Rectal smooth muscle tissue (tissue), 1 donor: Measurements from ENCODE around the gene ADGRD1.
A peak's percentile ranks its signal among the peaks of the same experiment; 100 is the strongest.

Source experiments
- H3K27ac ChIP-seq: one replicate; pipeline ENCODE4 v1.7.0; 2013; ENCODE audit warnings: low read depth, low read length, inconsistent platforms
- H3K27me3 ChIP-seq: one replicate; pipeline ENCODE4 v1.7.0; 2013; ENCODE audit warnings: low read length; ENCODE audit not compliant: control insufficient read depth, insufficient read depth
- H3K36me3 ChIP-seq: one replicate; pipeline ENCODE4 v1.7.0; 2013; ENCODE audit warnings: low read length; ENCODE audit not compliant: control insufficient read depth, insufficient read depth
- H3K4me1 ChIP-seq: one replicate; pipeline ENCODE4 v1.7.0; 2013; ENCODE audit warnings: low read length; ENCODE audit not compliant: control insufficient read depth, insufficient read depth
- H3K4me3 ChIP-seq: one replicate; pipeline ENCODE4 v1.7.0; 2013; ENCODE audit warnings: low read length
- H3K9ac ChIP-seq: one replicate; pipeline ENCODE4 v1.7.0; 2013; ENCODE audit warnings: low read length

Gene ADGRD1

GRCh38 chr12:130947028-130947613, 6.6 kb upstream of the ADGRD1 start:
- Histone ChIP-seq H3K36me3 (no peaks in the 10 kb centered on the region), H3K4me1 (peaks cover 6% of the 10 kb centered on the region), H3K27ac (no peak overlapping the region), H3K9ac (no peak overlapping the region), H3K27me3 (no peaks in the 10 kb centered on the region), H3K4me3 (no peak overlapping the region)

- H3K9ac ChIP-seq = no peak overlapping the region
- H3K27me3 ChIP-seq = no peaks in the 10 kb centered on the region
These were observed 5.6 kb upstream of the ADGRD1 start for GRCh38 chr12:130948136-130948535.

DNA sequence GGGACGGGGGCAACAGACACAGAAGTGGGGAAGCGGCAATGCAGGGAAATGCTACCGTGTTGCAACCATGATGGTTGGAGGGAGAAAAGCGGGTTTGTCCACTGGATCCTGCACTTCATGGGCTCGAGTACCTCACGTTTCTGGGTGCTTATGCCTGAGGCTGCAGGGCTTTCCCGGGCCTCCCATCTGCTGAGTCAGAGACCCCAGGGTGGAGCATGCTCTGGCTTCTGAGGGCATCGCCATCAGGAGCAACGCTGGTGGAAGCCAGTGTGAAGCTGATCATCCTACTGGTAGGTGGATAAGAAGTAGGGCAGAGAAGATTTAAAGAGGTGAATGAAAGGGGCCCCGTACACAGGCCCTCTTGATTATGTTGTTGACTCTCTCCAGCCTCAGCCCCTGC, 5.0 kb upstream of the ADGRD1 start:
- Histone ChIP-seq H3K9ac (no peak overlapping the region), H3K27ac (no peak overlapping the region), H3K36me3 (no peaks in the 10 kb centered on the region), H3K4me3 (no peak overlapping the region), H3K4me1 (peaks cover 17% of the 10 kb centered on the region), H3K27me3 (no peaks in the 10 kb centered on the region)

More at GRCh38 chr12:130948136-130948535, 5.6 kb upstream of the ADGRD1 start:
- no peak overlapping the region for H3K27ac ChIP-seq
- peaks cover 12% of the 10 kb centered on the region for H3K4me1 ChIP-seq
- no peaks in the 10 kb centered on the region for H3K36me3 ChIP-seq
- H3K4me3 ChIP-seq = no peak overlapping the region

DNA sequence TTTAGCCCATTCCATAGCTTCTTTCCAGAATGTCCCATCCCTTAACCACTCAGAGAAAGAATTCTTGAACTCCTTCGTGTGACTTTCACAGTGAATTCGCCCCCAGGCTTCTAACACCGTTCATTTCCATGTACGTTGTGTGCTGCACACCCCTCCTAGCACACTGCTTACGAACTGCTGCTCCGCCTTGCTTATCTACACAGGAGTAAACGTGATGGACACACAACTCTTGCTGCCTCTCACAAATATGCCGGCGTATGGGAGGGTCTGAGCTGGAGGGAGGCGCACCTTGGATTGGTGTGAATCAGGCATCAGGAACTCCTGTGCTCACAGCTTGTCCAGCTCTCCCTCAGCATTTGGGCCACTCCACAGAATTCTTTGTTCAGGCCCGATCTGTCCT, 3.9 kb upstream of the ADGRD1 start:
- no peaks in the 10 kb centered on the region for H3K27me3 ChIP-seq
- H3K4me3 ChIP-seq = no peak overlapping the region
- no peak overlapping the region for H3K27ac ChIP-seq
- H3K9ac ChIP-seq = no peak overlapping the region
- H3K4me1 ChIP-seq = peaks cover 21% of the 10 kb centered on the region
- no peaks in the 10 kb centered on the region for H3K36me3 ChIP-seq

DNA sequence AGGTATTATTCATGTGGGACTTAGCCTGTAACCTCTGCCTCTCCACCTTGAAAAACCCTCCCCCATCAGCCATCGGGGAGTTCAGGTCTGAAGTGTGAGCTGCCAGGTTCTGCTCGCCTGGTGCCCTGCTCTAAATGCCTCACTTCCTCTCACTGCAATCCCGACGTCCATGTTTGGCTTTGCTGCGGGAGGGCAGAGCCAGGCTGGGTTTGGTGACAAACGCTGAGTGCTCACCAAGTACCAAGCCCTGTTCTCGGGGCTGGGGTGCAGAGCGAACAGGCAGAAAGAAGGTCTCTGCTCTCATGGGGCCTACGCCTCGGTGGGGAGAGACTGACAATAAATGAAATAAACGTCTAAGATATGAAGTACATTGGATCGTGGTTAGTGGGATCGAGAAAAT, 2.1 kb upstream of the ADGRD1 start:
- Histone ChIP-seq H3K27me3 (no peaks in the 10 kb centered on the region), H3K27ac (peak overlapping the region; percentile 41), H3K36me3 (no peaks in the 10 kb centered on the region), H3K9ac (no peak overlapping the region), H3K4me3 (no peak overlapping the region), H3K4me1 (peaks cover 21% of the 10 kb centered on the region)

GRCh38 chr12:130952171-130952954, 1.3 kb upstream of the ADGRD1 start:
- Histone ChIP-seq H3K27me3 (no peaks in the 10 kb centered on the region), H3K4me1 (peaks cover 17% of the 10 kb centered on the region), H3K4me3 (no peak overlapping the region), H3K27ac (peak overlapping the region; percentile 41), H3K36me3 (no peaks in the 10 kb centered on the region), H3K9ac (no peak overlapping the region)

GRCh38 chr12:130954544-130954831, 781 bp downstream of the ADGRD1 start:
- Histone ChIP-seq H3K4me3 (peak overlapping the region; percentile 69), H3K36me3 (no peaks in the 10 kb centered on the region), H3K27ac (peak overlapping the region; percentile 41), H3K27me3 (no peaks in the 10 kb centered on the region), H3K9ac (no peak overlapping the region), H3K4me1 (peaks cover 17% of the 10 kb centered on the region)

- H3K36me3 ChIP-seq = no peaks in the 10 kb centered on the region
- H3K27ac ChIP-seq = no peak overlapping the region
- H3K9ac ChIP-seq = peak overlapping the region; percentile 45
- H3K4me3 ChIP-seq = peak overlapping the region; percentile 44
- no peaks in the 10 kb centered on the region for H3K27me3 ChIP-seq
- peaks cover 17% of the 10 kb centered on the region for H3K4me1 ChIP-seq
These were observed 1.6 kb downstream of the ADGRD1 start for GRCh38 chr12:130955238-130955816.

GRCh38 chr12:130956009-130956408, 2.3 kb downstream of the ADGRD1 start:
- no peaks in the 10 kb centered on the region for H3K36me3 ChIP-seq
- peaks cover 17% of the 10 kb centered on the region for H3K4me1 ChIP-seq
- peak overlapping the region; percentile 46 for H3K4me3 ChIP-seq
- H3K27ac ChIP-seq = no peak overlapping the region
- H3K9ac ChIP-seq = no peak overlapping the region
- H3K27me3 ChIP-seq = no peaks in the 10 kb centered on the region

DNA sequence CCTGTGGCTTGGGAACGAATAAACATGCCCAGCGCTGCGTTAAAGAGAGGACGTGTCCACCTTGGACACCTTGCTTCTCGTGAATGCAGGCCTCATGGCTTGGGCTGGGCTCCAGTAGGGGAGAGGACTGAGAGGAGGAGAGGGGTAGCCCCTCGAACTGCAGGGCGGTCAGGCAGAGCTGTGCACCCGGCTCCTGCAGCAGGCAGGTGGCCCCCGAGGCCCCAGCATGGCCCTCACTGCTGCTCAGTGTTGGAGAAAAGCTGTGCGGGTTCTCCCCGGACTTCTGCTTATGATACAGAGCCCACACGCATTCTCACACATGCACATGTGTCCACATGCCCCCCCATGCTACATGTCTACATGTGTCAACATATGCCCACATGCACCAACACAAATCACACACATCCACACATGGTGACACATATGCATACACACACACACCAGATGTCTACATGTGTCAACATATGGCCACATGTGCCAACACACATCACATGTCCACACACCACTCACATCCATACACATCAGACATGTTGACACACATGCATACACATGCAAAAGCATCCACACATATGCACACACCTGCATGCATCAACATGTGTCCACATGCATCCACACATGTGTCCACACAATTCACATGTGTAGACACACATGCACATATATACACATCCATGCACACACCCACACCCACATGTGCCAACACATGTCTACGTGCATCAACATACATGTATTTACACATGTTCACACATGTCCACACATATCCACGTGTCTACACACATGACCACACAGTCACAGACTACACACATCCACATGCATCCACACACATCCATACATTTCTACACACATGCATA, 3.0 kb downstream of the ADGRD1 start:
- Histone ChIP-seq H3K27me3 (no peaks in the 10 kb centered on the region), H3K36me3 (no peaks in the 10 kb centered on the region), H3K4me1 (peaks cover 23% of the 10 kb centered on the region), H3K27ac (no peak overlapping the region), H3K4me3 (no peak overlapping the region), H3K9ac (no peak overlapping the region)

DNA sequence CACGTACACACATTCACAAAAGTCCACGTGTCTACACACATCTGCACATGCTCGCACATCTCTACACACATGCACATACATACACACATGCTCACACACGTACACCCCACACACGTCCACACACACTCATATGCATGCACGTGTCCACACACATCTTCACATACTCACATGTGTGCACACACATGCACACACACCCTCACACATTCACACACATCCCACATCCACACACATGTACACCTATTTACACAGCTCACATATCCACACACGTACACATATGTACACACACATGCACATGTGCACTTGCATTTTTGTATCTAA, 3.6 kb downstream of the ADGRD1 start:
- Histone ChIP-seq H3K27ac (no peak overlapping the region), H3K27me3 (no peaks in the 10 kb centered on the region), H3K36me3 (no peaks in the 10 kb centered on the region), H3K4me3 (no peak overlapping the region), H3K9ac (no peak overlapping the region), H3K4me1 (peaks cover 28% of the 10 kb centered on the region)

GRCh38 chr12:130958557-130959140, 4.9 kb downstream of the ADGRD1 start:
- H3K4me3 ChIP-seq = no peak overlapping the region
- no peaks in the 10 kb centered on the region for H3K36me3 ChIP-seq
- no peaks in the 10 kb centered on the region for H3K27me3 ChIP-seq
- peaks cover 18% of the 10 kb centered on the region for H3K4me1 ChIP-seq
- H3K27ac ChIP-seq = no peak overlapping the region
- H3K9ac ChIP-seq = no peak overlapping the region
